HG02870 (cell line): ENCODE data around the gene NRAS.

ENCODE experiments used
- ATAC-seq: cut with Tn5 transposase; IDR thresholded peaks from one replicate; pipeline ENCODE4 v1.9.1; 2021; ENCODE audit warnings: mild to moderate bottlenecking, moderate library complexity; ENCODE audit not compliant: unreplicated experiment

The NRAS gene

GRCh38 chr1:114685851-114686250 is 30.7 kb downstream of the NRAS start:
- ATAC-seq, result no peak

GRCh38 chr1:114677691-114678090 is 38.9 kb downstream of the NRAS start:
- no peak for ATAC-seq

GRCh38 chr1:114676115-114676514 is 40.5 kb downstream of the NRAS start:
- ATAC-seq, result no peak

GRCh38 chr1:114671939-114672275 is 44.7 kb downstream of the NRAS start:
- ATAC-seq, result no peak

GRCh38 chr1:114671011-114671938 is 45.3 kb downstream of the NRAS start:
- ATAC-seq, result no peak

- ATAC-seq, result peak; percentile 97
Observed at GRCh38 chr1:114670083-114671010, 46.2 kb downstream of the NRAS start.

GRCh38 chr1:114669562-114670082 is 46.9 kb downstream of the NRAS start, which contains the start of gene DENND2C:
DENND2C (minus strand) TSS chr1:114670049; CDS start chr1:114625984, 44,065 bp downstream.
- ATAC-seq, result peak; percentile 59

GRCh38 chr1:114668784-114669561 is 47.6 kb downstream of the NRAS start:
- ATAC-seq, result no peak

- ATAC-seq, result no peak
Observed at GRCh38 chr1:114668373-114668772, 48.2 kb downstream of the NRAS start.

- no peak for ATAC-seq
Observed at GRCh38 chr1:114666954-114667353, 49.6 kb downstream of the NRAS start.

GRCh38 chr1:114660238-114660637 is 56.3 kb downstream of the NRAS start:
- no peak for ATAC-seq
